LNCAP (cell line): ENCODE results near the gene RGS3.

Source experiments
- CTCF ChIP-seq: fragments of 450-650 bp; IDR thresholded peaks from 2 replicates; pipeline ENCODE4 v1.5.1; 2017; ENCODE audit warnings: mild to moderate bottlenecking

The RGS3 gene

GRCh38 chr9:113454914-113455761 lies 8.4 kb upstream of the RGS3 start:
- no peak for TF ChIP-seq CTCF

GRCh38 chr9:113456235-113456634 lies 7.3 kb upstream of the RGS3 start:
- no peak for TF ChIP-seq CTCF

- no peak for TF ChIP-seq CTCF
Measured at GRCh38 chr9:113461285-113461684, 2.2 kb upstream of the RGS3 start.

- TF ChIP-seq CTCF: no peak
Measured at GRCh38 chr9:113461943-113462342, 1.6 kb upstream of the RGS3 start.

GRCh38 chr9:113462781-113463286 lies 693 bp upstream of the RGS3 start:
- TF ChIP-seq CTCF: no peak

GRCh38 chr9:113464286-113464660 lies 746 bp downstream of the RGS3 start:
- no peak for TF ChIP-seq CTCF

- no peak for TF ChIP-seq CTCF
Measured at GRCh38 chr9:113465599-113466140, 2.1 kb downstream of the RGS3 start.
